B cell (primary cell): ENCODE data around the gene KIF17. TPM values are rescaled to one million over a fixed set of nuclear protein-coding genes. Genes with fewer than 3 reads are reported as not detected.

Experiments
- ATAC-seq: fragments of 200-7000 bp; cut with Tn5 transposase; one replicate; pipeline ENCODE4 v1.10.0; 2021; ENCODE audit warnings: low read depth, mild to moderate bottlenecking, moderate number of reproducible peaks, moderate library complexity
- CTCF ChIA-PET: fragments of 350-600 bp; sonication (Branson Sonifier 250); formaldehyde crosslinking; loops from one replicate; lab custom pipeline; 2021; ENCODE audit warnings: antibody characterized with exemption, inconsistent platforms; lab: Charles Lee
- POLR2A ChIA-PET: fragments of 350-600 bp; sonication (Branson Sonifier 250); formaldehyde crosslinking; loops from one replicate; lab custom pipeline; 2021; ENCODE audit warnings: antibody characterized with exemption; lab: Charles Lee
- DNase-seq: peaks from one replicate; pipeline ENCODE4 v3.0.0; 2013
- H2AFZ ChIP-seq: 2 replicates; pipeline ENCODE4 v1.6.1; 2012; ENCODE audit warnings: mild to moderate bottlenecking, low read depth, low read length; ENCODE audit not compliant: insufficient read depth, poor library complexity, severe bottlenecking
- H3K27ac ChIP-seq, 2 donors: 1 replicate in 1 of 2; 2 replicates in 1 of 2; pipeline ENCODE4 v1.5.1; 2012 to 2013; ENCODE audit warnings: low read length in 2 of 2, mild to moderate bottlenecking in 2 of 2, moderate library complexity in 1 of 2
- H3K27me3 ChIP-seq, 4 experiments: fragments of 200-600 bp in 1 of 4; sonication (generic) in 1 of 4; replicated peaks in 1 of 4; 1 replicate in 2 of 4; 2 replicates in 2 of 4; pipeline versions ENCODE4 v1.6.1 to v1.7.0; 2013 to 2016; ENCODE audit warnings: low read length in 3 of 4, mild to moderate bottlenecking in 2 of 4, mixed read lengths in 1 of 4, moderate library complexity in 1 of 4; ENCODE audit not compliant: insufficient read depth in 4 of 4, control insufficient read depth in 3 of 4; ENCODE audit errors: control extremely low read depth in 1 of 4
- H3K36me3 ChIP-seq, 2 experiments: replicated peaks in 1 of 2; 1 replicate in 1 of 2; 2 replicates in 1 of 2; pipeline versions ENCODE4 v1.6.1 to v1.7.1; 2013; ENCODE audit warnings: low read length in 1 of 2; ENCODE audit not compliant: insufficient read depth in 2 of 2, control insufficient read depth in 1 of 2; ENCODE audit errors: control extremely low read depth in 1 of 2, extremely low read depth in 1 of 2
- H3K4me1 ChIP-seq, 2 donors: fragments of 200-600 bp in 1 of 2; sonication (generic) in 1 of 2; 1 replicate in 1 of 2; 2 replicates in 1 of 2; pipeline versions ENCODE4 v1.5.1 to v1.6.1; 2013 to 2017; ENCODE audit warnings: low read length in 2 of 2; ENCODE audit not compliant: control insufficient read depth in 2 of 2, insufficient read depth in 2 of 2
- H3K4me2 ChIP-seq: replicated peaks from 2 replicates; pipeline ENCODE3; 2012; ENCODE audit warnings: mild to moderate bottlenecking, low read depth, low read length; ENCODE audit not compliant: poor library complexity, severe bottlenecking
- H3K4me3 ChIP-seq, 5 experiments: fragments of 200-600 bp in 1 of 5; sonication (generic) in 1 of 5; 1 replicate in 3 of 5; 2 replicates in 2 of 5; pipeline versions ENCODE4 v1.5.1 to v1.7.0; 2011 to 2016; ENCODE audit warnings: low read length in 4 of 5, mild to moderate bottlenecking in 4 of 5, low read depth in 2 of 5, control low read depth in 1 of 5, moderate library complexity in 1 of 5; ENCODE audit not compliant: insufficient read depth in 1 of 5; ENCODE audit errors: control extremely low read depth in 1 of 5, extremely low read depth in 1 of 5
- H3K79me2 ChIP-seq: fragments of 200-600 bp; sonication (generic); one replicate; pipeline ENCODE4 v1.6.0; 2016; ENCODE audit warnings: low read length; ENCODE audit not compliant: control insufficient read depth, insufficient read depth
- H3K9ac ChIP-seq: fragments of 200-600 bp; sonication (generic); 2 replicates; pipeline ENCODE4 v1.6.1; 2017; ENCODE audit warnings: mild to moderate bottlenecking, low read length, moderate library complexity
- H3K9me3 ChIP-seq, 3 donors: one replicate each; pipeline versions ENCODE4 v1.6.1 to v1.7.1; 2013; ENCODE audit warnings: low read length in 2 of 3; ENCODE audit not compliant: control insufficient read depth in 2 of 3, insufficient read depth in 1 of 3; ENCODE audit errors: control extremely low read depth in 1 of 3
- H4K20me1 ChIP-seq: 2 replicates; pipeline ENCODE4 v1.6.0; 2012; ENCODE audit warnings: mild to moderate bottlenecking, low read length; ENCODE audit not compliant: insufficient read depth, control insufficient read depth, poor library complexity, severe bottlenecking
- H3K27ac Mint-ChIP-seq: one replicate; pipeline ENCODE4 v1.8.0; 2021; ENCODE audit warnings: mixed read lengths
- H3K27me3 Mint-ChIP-seq: one replicate; pipeline ENCODE4 v1.8.0; 2021; ENCODE audit warnings: mixed read lengths
- H3K4me1 Mint-ChIP-seq: one replicate; pipeline ENCODE4 v1.8.0; 2021; ENCODE audit warnings: mixed read lengths
- H3K4me3 Mint-ChIP-seq: one replicate; pipeline ENCODE4 v1.8.0; 2021; ENCODE audit warnings: mixed read lengths
- H3K9me3 Mint-ChIP-seq: one replicate; pipeline ENCODE4 v1.8.0; 2022; ENCODE audit warnings: mixed read lengths; ENCODE audit not compliant: insufficient read depth
- CTCF ChIP-seq: fragments of 200-600 bp; IDR thresholded peaks from one replicate; pipeline ENCODE4 v1.8.0; 2022; ENCODE audit warnings: antibody characterized with exemption, mild to moderate bottlenecking
- EZH2 ChIP-seq: IDR thresholded peaks from 2 replicates; pipeline ENCODE4 v1.6.1; 2012; ENCODE audit warnings: borderline replicate concordance, low read depth, mild to moderate bottlenecking, moderate library complexity, low read length; ENCODE audit not compliant: insufficient read depth, poor library complexity, severe bottlenecking
- WGBS: methylation state at CpG from one replicate; pipeline ENCODE4 v1.1.5; 2013; ENCODE audit warnings: missing lambda C conversion rate; ENCODE audit not compliant: insufficient coverage; 5-methylcytosine and 5-hydroxymethylcytosine counted together
- intact Hi-C: fragments of 100-400 bp; cut with micrococcal nuclease; formaldehyde crosslinking; loops from one replicate; pipeline ENCODE4 v1.10.0; 2022
- polyA plus RNA-seq: library from polyadenylated mRNA; depleted of rRNA; stranded (reverse); fragments of >200 nt; gene quantifications from 2 replicates; pipeline ENCODE4 v1.2.3, GENCODE V29; 2012
- total RNA-seq, 2 donors: library from RNA; stranded (reverse); fragments of 120-200 nt in 1 of 2; gene quantifications; 1 replicate in 1 of 2; 2 replicates in 1 of 2; pipeline versions ENCODE4 v1.2.3 to v1.2.4, GENCODE V29; 2013 to 2022

Gene KIF17
- total and polyA plus RNA-seq, 2 donors (not counting 1 experiment from before 2014, with no cell fraction given) = not detected

GRCh38 chr1:20658166-20658915 is 59.5 kb downstream of the KIF17 start:
- Histone ChIP-seq H3K79me2 (peaks cover 55% of the 10 kb centered on the region), H3K4me1 (peaks cover 19 to 23% of the 10 kb centered on the region in 2 donors), H3K9ac (no peak overlapping the region), H4K20me1 (peaks cover 29% of the 10 kb centered on the region), H3K27me3 (no peaks in the 10 kb centered on the region), H3K4me2 (no peak overlapping the region), H3K9me3 (no peaks in the 10 kb centered on the region), H3K27ac (no peak overlapping the region), H3K36me3 (peaks cover 0 to 56% of the 10 kb centered on the region in 2 experiments), H3K4me3 (no peak overlapping the region), H2AFZ (no peak overlapping the region)
- intact Hi-C loops = no loop called here
- ChIA-PET CTCF (interaction anchor here (1.1 kb wide), 1 partner anchor 18 kb away, joined by 3 read pairs; no protein-coding TSS in a partner anchor), POLR2A (interaction anchor here (0.7 kb wide), 1 partner anchor 791 kb away, joined by 3 read pairs; no protein-coding TSS in a partner anchor)
- ATAC-seq = no peak
- peaks cover 39% of the 10 kb centered on the region for H3K4me1 Mint-ChIP-seq
- WGBS = 97% methylated on average over 3 of the region's 16 CpGs
- no peak for DNase-seq
- H3K4me3 Mint-ChIP-seq = no peak overlapping the region
- H3K9me3 Mint-ChIP-seq = no peaks in the 10 kb centered on the region
- H3K27me3 Mint-ChIP-seq = no peaks in the 10 kb centered on the region
- TF ChIP-seq EZH2 (no peak), CTCF (no peak)
- no peak overlapping the region for H3K27ac Mint-ChIP-seq

GRCh38 chr1:20657024-20657423 is 60.8 kb downstream of the KIF17 start:
- Mint-ChIP-seq H3K27me3 (no peaks in the 10 kb centered on the region), H3K27ac (no peak overlapping the region), H3K9me3 (no peaks in the 10 kb centered on the region), H3K4me3 (no peak overlapping the region), H3K4me1 (peaks cover 30% of the 10 kb centered on the region)
- Histone ChIP-seq H3K4me2 (no peak overlapping the region), H3K27ac (no peak overlapping the region), H3K4me3 (no peak overlapping the region), H2AFZ (no peak overlapping the region), H3K27me3 (no peaks in the 10 kb centered on the region), H4K20me1 (peaks cover 29% of the 10 kb centered on the region), H3K4me1 (peaks cover 16 to 17% of the 10 kb centered on the region in 2 donors), H3K79me2 (peaks cover 44% of the 10 kb centered on the region), H3K9me3 (no peaks in the 10 kb centered on the region), H3K36me3 (peaks cover 3 to 69% of the 10 kb centered on the region in 2 experiments), H3K9ac (no peak overlapping the region)
- intact Hi-C loops = no loop called here
- 98% methylated on average over 12 of the region's 12 CpGs for WGBS
- TF ChIP-seq CTCF = no peak
- no peak for TF ChIP-seq EZH2
- ATAC-seq (no peak), DNase-seq (no peak)
- CTCF ChIA-PET = no interaction called here
- POLR2A ChIA-PET = no interaction called here
